MCF 10A (cell line): ENCODE results near the gene SERTAD1. TPM values are rescaled to one million over a fixed set of nuclear protein-coding genes. Genes with fewer than 3 reads are reported as not detected.

Experiments
- BruUV-seq: library from RNA; stranded (reverse); fragments of 400-500 nt; replicated peaks from 2 replicates; lab custom pipeline; 2021; lab: Mats Ljungman, UMichigan
- CTCF ChIA-PET: fragments of 300-600 bp; sonication (Branson Sonifier 250); formaldehyde crosslinking; extraction: SDS; loops from one replicate; lab custom pipeline; 2021; ENCODE audit warnings: antibody characterized with exemption, inconsistent platforms; lab: Yijun Ruan, JAX
- POLR2A ChIA-PET: fragments of 300-600, 350-650 bp; sonication (Branson Sonifier 250); formaldehyde crosslinking; extraction: SDS; loops from one replicate; lab custom pipeline; 2020; ENCODE audit warnings: antibody characterized with exemption, inconsistent platforms; lab: Yijun Ruan, JAX
- DNase-seq: peaks from one replicate; pipeline ENCODE4 v3.0.0-alpha.2; 2018; ENCODE audit not compliant: unreplicated experiment
- H3K27ac Mint-ChIP-seq: one replicate; pipeline ENCODE4 v1.8.0; 2022; ENCODE audit warnings: mild to moderate bottlenecking, low read depth, mixed read lengths; ENCODE audit not compliant: unreplicated experiment
- H3K27me3 Mint-ChIP-seq: one replicate; pipeline ENCODE4 v1.8.0; 2022; ENCODE audit warnings: mixed read lengths; ENCODE audit not compliant: insufficient read depth, unreplicated experiment
- H3K36me3 Mint-ChIP-seq: one replicate; pipeline ENCODE4 v1.8.0; 2022; ENCODE audit warnings: mild to moderate bottlenecking, moderate library complexity, mixed read lengths; ENCODE audit not compliant: insufficient read depth, unreplicated experiment
- H3K4me1 Mint-ChIP-seq: one replicate; pipeline ENCODE4 v1.8.0; 2022; ENCODE audit warnings: mixed read lengths; ENCODE audit not compliant: insufficient read depth, unreplicated experiment
- H3K4me3 Mint-ChIP-seq: one replicate; pipeline ENCODE4 v1.8.0; 2022; ENCODE audit warnings: mild to moderate bottlenecking, moderate library complexity, mixed read lengths; ENCODE audit not compliant: unreplicated experiment
- H3K9me3 Mint-ChIP-seq: one replicate; pipeline ENCODE4 v1.8.0; 2022; ENCODE audit warnings: mixed read lengths; ENCODE audit not compliant: unreplicated experiment
- intact Hi-C: fragments of 100-400 bp; cut with micrococcal nuclease; formaldehyde crosslinking; loops from 2 replicates; pipeline ENCODE4 v1.14.1; 2022
- total RNA-seq: library from RNA; stranded (reverse); gene quantifications from 2 replicates; pipeline ENCODE4 v1.2.3, GENCODE V29; 2022
- TF ChIP-seq, protein P1 (sequence below): fragments of 200-600 bp; IDR thresholded peaks from one replicate; pipeline ENCODE4 v1.8.0; 2022; ENCODE audit warnings: antibody characterized with exemption, mild to moderate bottlenecking; ENCODE audit not compliant: unreplicated experiment

SERTAD1 gene
- total RNA-seq, 1 experiment from 2014 or later, result 17.9 TPM

- TF ChIP-seq, protein P1, sequence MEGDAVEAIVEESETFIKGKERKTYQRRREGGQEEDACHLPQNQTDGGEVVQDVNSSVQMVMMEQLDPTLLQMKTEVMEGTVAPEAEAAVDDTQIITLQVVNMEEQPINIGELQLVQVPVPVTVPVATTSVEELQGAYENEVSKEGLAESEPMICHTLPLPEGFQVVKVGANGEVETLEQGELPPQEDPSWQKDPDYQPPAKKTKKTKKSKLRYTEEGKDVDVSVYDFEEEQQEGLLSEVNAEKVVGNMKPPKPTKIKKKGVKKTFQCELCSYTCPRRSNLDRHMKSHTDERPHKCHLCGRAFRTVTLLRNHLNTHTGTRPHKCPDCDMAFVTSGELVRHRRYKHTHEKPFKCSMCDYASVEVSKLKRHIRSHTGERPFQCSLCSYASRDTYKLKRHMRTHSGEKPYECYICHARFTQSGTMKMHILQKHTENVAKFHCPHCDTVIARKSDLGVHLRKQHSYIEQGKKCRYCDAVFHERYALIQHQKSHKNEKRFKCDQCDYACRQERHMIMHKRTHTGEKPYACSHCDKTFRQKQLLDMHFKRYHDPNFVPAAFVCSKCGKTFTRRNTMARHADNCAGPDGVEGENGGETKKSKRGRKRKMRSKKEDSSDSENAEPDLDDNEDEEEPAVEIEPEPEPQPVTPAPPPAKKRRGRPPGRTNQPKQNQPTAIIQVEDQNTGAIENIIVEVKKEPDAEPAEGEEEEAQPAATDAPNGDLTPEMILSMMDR, result no peak
- BruUV-seq, result no TSS peak
- Mint-ChIP-seq H3K4me3 (no peak overlapping the region), H3K9me3 (no peaks in the 10 kb centered on the region), H3K27ac (no peak overlapping the region), H3K36me3 (peaks cover 11% of the 10 kb centered on the region), H3K27me3 (peaks cover 25% of the 10 kb centered on the region), H3K4me1 (no peaks in the 10 kb centered on the region)
- ChIA-PET CTCF (interaction anchor here (0.5 to 0.6 kb wide), 2 partner anchors 33 to 78 kb away, joined by 3 read pairs; no protein-coding TSS in a partner anchor), POLR2A (no interaction called here)
- intact Hi-C loops, result no loop called here
- DNase-seq, result no peak
Observed at GRCh38 chr19:40383668-40384248, 42.0 kb downstream of the SERTAD1 start.

DNA sequence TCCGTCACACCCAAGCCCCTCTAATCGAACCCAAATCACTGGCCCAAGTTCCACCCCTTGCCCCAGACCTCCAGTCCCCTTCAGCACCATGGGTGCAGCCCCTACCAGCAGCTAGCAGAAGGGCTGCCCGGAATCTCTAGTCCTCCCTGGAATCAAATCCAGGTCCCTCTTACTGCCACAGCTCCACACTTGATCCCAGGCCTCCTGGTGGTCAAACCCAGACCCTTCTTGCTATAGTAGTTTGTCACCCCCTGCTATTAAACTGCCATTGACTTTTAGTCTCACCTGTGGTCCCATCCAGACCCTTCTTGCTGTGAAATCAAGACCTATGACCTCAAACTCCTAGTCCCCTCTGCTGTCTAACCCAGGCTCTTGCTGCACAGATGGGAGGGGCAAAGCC is 44.5 kb downstream of the SERTAD1 start:
- H3K4me1 Mint-ChIP-seq, result no peaks in the 10 kb centered on the region
- POLR2A ChIA-PET, result no interaction called here
- no peaks in the 10 kb centered on the region for H3K9me3 Mint-ChIP-seq
- no peak overlapping the region for H3K4me3 Mint-ChIP-seq
- CTCF ChIA-PET, result interaction anchor here (0.6 to 1.1 kb wide), 2 partner anchors 76 to 84 kb away, joined by 3 to 8 read pairs; no protein-coding TSS in a partner anchor
- H3K27me3 Mint-ChIP-seq, result peaks cover 14% of the 10 kb centered on the region
- H3K36me3 Mint-ChIP-seq, result peaks cover 6% of the 10 kb centered on the region
- intact Hi-C loops, result no loop called here
- no TSS peak for BruUV-seq
- no peak overlapping the region for H3K27ac Mint-ChIP-seq
- TF ChIP-seq, protein P1, result no peak
- DNase-seq, result no peak

DNA sequence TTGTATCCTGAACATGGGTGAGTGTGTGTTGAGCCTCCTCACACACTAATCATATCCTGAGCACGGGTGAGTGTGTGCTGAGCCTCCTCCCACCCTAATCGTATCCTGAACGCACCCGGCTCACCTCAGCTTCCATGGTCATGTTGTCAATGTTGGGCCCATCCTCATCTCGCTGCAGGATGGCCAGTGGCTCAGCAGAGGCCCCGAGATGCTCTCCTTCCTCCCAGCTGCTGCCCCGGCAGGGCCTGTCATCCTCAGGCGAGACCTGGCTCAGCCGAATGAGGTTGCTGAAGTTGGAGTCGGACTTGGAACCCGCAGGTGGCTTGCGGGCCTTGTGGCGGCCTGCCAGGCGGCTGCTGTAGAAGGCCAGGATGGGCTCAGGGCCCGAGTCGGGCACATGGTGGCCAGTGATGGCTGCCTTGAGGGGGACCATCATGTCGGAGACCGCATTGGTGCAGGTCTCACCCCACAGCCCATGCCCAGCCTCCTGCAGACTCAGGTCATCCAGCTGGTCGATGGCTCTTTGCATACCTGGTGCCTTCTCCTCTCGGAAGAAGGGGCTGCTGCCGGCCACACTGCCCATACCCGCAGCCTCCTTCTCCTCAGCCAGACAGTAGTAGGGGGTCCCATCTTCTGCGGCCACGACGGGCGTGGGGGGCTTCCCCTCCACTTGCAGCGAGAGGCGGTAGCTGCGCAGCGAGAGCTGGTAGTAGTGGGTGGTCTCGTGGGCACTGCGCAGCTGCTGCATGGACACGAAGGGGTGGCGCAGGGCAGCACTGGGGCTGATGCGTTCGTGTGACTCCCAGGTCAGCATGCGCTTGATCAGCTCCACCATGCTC is 45.4 kb downstream of the SERTAD1 start:
- H3K36me3 Mint-ChIP-seq, result peaks cover 7% of the 10 kb centered on the region
- TF ChIP-seq, protein P1, result no peak
- DNase-seq, result no peak
- no peaks in the 10 kb centered on the region for H3K9me3 Mint-ChIP-seq
- no peak overlapping the region for H3K4me3 Mint-ChIP-seq
- no peaks in the 10 kb centered on the region for H3K4me1 Mint-ChIP-seq
- intact Hi-C loops, result no loop called here
- POLR2A ChIA-PET, result no interaction called here
- no TSS peak for BruUV-seq
- CTCF ChIA-PET, result interaction anchor here (0.6 to 1.1 kb wide), 2 partner anchors 75 to 83 kb away, joined by 3 to 8 read pairs; no protein-coding TSS in a partner anchor
- H3K27me3 Mint-ChIP-seq, result peaks cover 10% of the 10 kb centered on the region
- H3K27ac Mint-ChIP-seq, result no peak overlapping the region
